Adrenal gland (tissue), 12 donors: ENCODE results near the gene APOBEC3A. TPM values are rescaled to one million over a fixed set of nuclear protein-coding genes. Genes with fewer than 3 reads are reported as not detected.

Experiments
- DNase-seq, 7 donors: peaks; one replicate each; pipeline ENCODE4 v3.0.0-alpha.2; 2019 to 2020
- H3K27ac ChIP-seq, 5 donors: fragments of 200-600 bp; sonication (generic) in 4 of 5; 1 replicate in 3 of 5; 2 replicates in 2 of 5; pipeline versions ENCODE4 v1.5.1 to v1.8.0; 2016 to 2020; ENCODE audit warnings: mild to moderate bottlenecking in 1 of 5
- H3K27me3 ChIP-seq: fragments of 200-600 bp; 2 replicates; pipeline ENCODE4 v1.8.0; 2021
- H3K36me3 ChIP-seq, 2 donors: fragments of 200-600 bp; replicated peaks in 1 of 2; 1 replicate in 1 of 2; 2 replicates in 1 of 2; pipeline versions ENCODE4 v1.5.1 to v1.8.0; 2018 to 2022
- H3K4me1 ChIP-seq, 2 donors: fragments of 200-600 bp; replicated peaks in 1 of 2; 1 replicate in 1 of 2; 2 replicates in 1 of 2; pipeline versions ENCODE4 v1.5.1 to v1.8.0; 2018 to 2021
- H3K4me3 ChIP-seq, 4 donors: fragments of 200-600 bp; sonication (generic) in 3 of 4; one replicate each; pipeline ENCODE4 v1.5.1; 2016 to 2018
- H3K9me3 ChIP-seq, 3 donors: fragments of 200-600 bp; sonication (generic) in 1 of 3; replicated peaks in 1 of 3; 1 replicate in 2 of 3; 2 replicates in 1 of 3; pipeline versions ENCODE4 v1.5.1 to v1.8.0; 2016 to 2021
- POLR2A ChIP-seq, 2 donors: fragments of 450-650 bp; IDR thresholded peaks; one replicate each; pipeline ENCODE4 v1.6.1; 2017; ENCODE audit warnings: antibody characterized with exemption in 2 of 2, mild to moderate bottlenecking in 2 of 2, moderate library complexity in 1 of 2
- WGBS, 4 donors: extraction: QIAGEN DNeasy Blood & Tissue Kit in 2 of 4; methylation state at CpG; one replicate each; pipeline versions ENCODE4 v1.1.5 to v1.1.7; 2013 to 2017; 5-methylcytosine and 5-hydroxymethylcytosine counted together
- intact Hi-C, 2 donors: fragments of 100-400 bp; cut with DNase I; formaldehyde crosslinking; loops; one replicate each; pipeline versions ENCODE4 v1.14.1 to v1.15.0; 2022 to 2023
- polyA plus RNA-seq, 3 donors: library from polyadenylated mRNA; stranded (reverse); fragments of 200-250 nt in 2 of 3; fragments of 350-450 nt in 1 of 3; fragmentation: Illumina TruSeq in 1 of 3; extraction: RNeasy Lipid Tissue Mini Kit (QIAGEN cat#74804) in 1 of 3; gene quantifications; one replicate each; pipeline ENCODE4 v1.2.3, GENCODE V29; 2013 to 2014
- total RNA-seq, 9 donors: library from RNA; depleted of rRNA in 4 of 9; stranded (reverse); fragments of >200 nt in 4 of 9; fragments of 120-200 nt in 1 of 9; fragmentation: NEBNext Ultra II Directional in 1 of 9; extraction: Animal tissue kit (Norgen Biotek cat#: 25700) in 1 of 9; gene quantifications; one replicate each; pipeline versions ENCODE4 v1.1.0 to v1.2.4, GENCODE V29; 2013 to 2023
- TF ChIP-seq, protein P1 (sequence below), 6 experiments: fragments of 450-650 bp in 4 of 6; fragments of 200-600 bp in 2 of 6; sonication (generic) in 1 of 6; IDR thresholded peaks; 1 replicate in 5 of 6; 2 replicates in 1 of 6; pipeline versions ENCODE4 v1.5.1 to v1.8.0; 2016 to 2021; ENCODE audit warnings: antibody characterized with exemption in 6 of 6, mild to moderate bottlenecking in 2 of 6, moderate library complexity in 1 of 6
- donor health status: healthy with polysubstance abuse.
- donor health status: Bipolar disorder and iron deficiency.
- donor health status: DM: yes; HTN: yes; CAD: no.
- donor health status: DM: no; HTN: no; CAD: no.
- donor health status: DM: no; HTN: no; CAD: no.
- donor health status: DM: yes; HTN: yes; CAD: no.

Gene APOBEC3A
- total and polyA plus RNA-seq, 12 donors = 0.27 to 0.95 (median 0.48) TPM; not detected in 4

DNA sequence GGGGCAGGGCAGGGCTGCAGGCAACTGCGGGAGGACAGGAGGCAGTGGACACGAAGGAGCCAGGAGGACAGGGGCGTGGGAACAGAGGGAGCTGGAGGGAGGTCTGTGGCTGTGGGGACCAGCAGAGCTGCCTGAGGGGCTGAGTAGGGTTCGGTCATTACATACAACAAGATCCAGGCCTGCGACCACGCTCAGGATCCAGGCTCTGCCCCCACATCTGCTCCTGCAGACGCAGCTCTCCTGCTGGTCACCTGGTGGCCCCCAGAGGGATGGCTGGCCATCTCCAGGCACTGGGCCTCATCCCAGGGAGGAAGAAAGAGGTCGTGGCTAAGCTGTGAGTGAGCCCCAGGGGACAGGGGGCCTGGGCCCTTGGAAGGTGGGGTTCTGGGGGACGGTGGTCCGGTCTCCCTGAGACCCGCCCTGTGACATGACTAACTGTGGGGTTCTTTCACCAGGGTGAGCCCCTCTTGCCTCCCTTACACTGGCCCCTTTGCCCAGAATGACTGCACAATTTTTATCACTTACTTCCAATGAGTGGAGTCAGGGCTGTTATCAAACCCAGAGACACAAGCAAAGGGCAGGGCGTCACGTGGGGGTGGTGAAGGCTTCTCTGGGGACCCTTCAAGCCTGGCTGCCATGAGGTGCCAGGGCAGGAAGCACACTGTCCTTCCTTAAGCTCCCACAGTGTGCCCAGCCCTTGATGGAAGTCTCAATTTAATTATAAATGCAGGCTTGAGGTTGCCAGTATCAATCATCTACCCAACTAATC lies 6.7 kb upstream of the APOBEC3A start:
- no peaks in the 10 kb centered on the region for H3K36me3 ChIP-seq
- H3K27me3 ChIP-seq = no peaks in the 10 kb centered on the region
- no peak overlapping the region for H3K27ac ChIP-seq
- 79 to 88% (median 82%) methylated on average over 11 to 13 of the region's 13 CpGs for WGBS, 4 donors
- no peak overlapping the region for H3K4me3 ChIP-seq
- intact Hi-C loops = no loop called here
- no peak for DNase-seq
- no peaks in the 10 kb centered on the region for H3K4me1 ChIP-seq
- no peaks in the 10 kb centered on the region for H3K9me3 ChIP-seq
- no peak for TF ChIP-seq POLR2A (IDR thresholded peaks at IDR 0.05)
- TF ChIP-seq, protein P1, sequence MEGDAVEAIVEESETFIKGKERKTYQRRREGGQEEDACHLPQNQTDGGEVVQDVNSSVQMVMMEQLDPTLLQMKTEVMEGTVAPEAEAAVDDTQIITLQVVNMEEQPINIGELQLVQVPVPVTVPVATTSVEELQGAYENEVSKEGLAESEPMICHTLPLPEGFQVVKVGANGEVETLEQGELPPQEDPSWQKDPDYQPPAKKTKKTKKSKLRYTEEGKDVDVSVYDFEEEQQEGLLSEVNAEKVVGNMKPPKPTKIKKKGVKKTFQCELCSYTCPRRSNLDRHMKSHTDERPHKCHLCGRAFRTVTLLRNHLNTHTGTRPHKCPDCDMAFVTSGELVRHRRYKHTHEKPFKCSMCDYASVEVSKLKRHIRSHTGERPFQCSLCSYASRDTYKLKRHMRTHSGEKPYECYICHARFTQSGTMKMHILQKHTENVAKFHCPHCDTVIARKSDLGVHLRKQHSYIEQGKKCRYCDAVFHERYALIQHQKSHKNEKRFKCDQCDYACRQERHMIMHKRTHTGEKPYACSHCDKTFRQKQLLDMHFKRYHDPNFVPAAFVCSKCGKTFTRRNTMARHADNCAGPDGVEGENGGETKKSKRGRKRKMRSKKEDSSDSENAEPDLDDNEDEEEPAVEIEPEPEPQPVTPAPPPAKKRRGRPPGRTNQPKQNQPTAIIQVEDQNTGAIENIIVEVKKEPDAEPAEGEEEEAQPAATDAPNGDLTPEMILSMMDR (IDR thresholded peaks at IDR 0.05) = no peak

- intact Hi-C loops = no loop called here
- H3K9me3 ChIP-seq = no peaks in the 10 kb centered on the region
- 53 to 76% (median 71%) methylated on average over 2 of the region's 2 CpGs for WGBS, 4 donors
- H3K4me3 ChIP-seq = no peak overlapping the region
- H3K27ac ChIP-seq = no peak overlapping the region
- H3K4me1 ChIP-seq = no peaks in the 10 kb centered on the region
- no peaks in the 10 kb centered on the region for H3K36me3 ChIP-seq
- TF ChIP-seq, protein P1 (IDR thresholded peaks at IDR 0.05) = no peak
- no peak for TF ChIP-seq POLR2A (IDR thresholded peaks at IDR 0.05)
- no peak for DNase-seq
- no peaks in the 10 kb centered on the region for H3K27me3 ChIP-seq
Measured at GRCh38 chr22:38951734-38952133, 5.7 kb upstream of the APOBEC3A start.

GRCh38 chr22:38952281-38952993 lies 5.0 kb upstream of the APOBEC3A start:
- intact Hi-C loops = no loop called here
- DNase-seq = no peak
- Histone ChIP-seq H3K27me3 (no peaks in the 10 kb centered on the region), H3K4me3 (no peak overlapping the region), H3K27ac (no peak overlapping the region), H3K36me3 (no peaks in the 10 kb centered on the region), H3K9me3 (no peaks in the 10 kb centered on the region), H3K4me1 (no peaks in the 10 kb centered on the region)
- TF ChIP-seq POLR2A (IDR thresholded peaks at IDR 0.05) = no peak
- TF ChIP-seq, protein P1 (IDR thresholded peaks at IDR 0.05) = no peak
- 84 to 87% (median 86%) methylated on average over 12 of the region's 12 CpGs for WGBS, 4 donors

- Histone ChIP-seq H3K9me3 (no peaks in the 10 kb centered on the region), H3K4me3 (no peak overlapping the region), H3K36me3 (no peaks in the 10 kb centered on the region), H3K4me1 (no peaks in the 10 kb centered on the region), H3K27ac (no peak overlapping the region), H3K27me3 (no peaks in the 10 kb centered on the region)
- WGBS, 4 donors = 88 to 100% (median 88%) methylated on average over 2 to 8 of the region's 8 CpGs; no CpG with 5 or more reads in 1 of the 4 donors
- no peak for TF ChIP-seq POLR2A (IDR thresholded peaks at IDR 0.05)
- TF ChIP-seq, protein P1 (IDR thresholded peaks at IDR 0.05) = no peak
- intact Hi-C loops = no loop called here
- no peak for DNase-seq
Measured at GRCh38 chr22:38953091-38953490, 4.3 kb upstream of the APOBEC3A start.
